RWPE2 (cell line): Measurements from ENCODE around the gene OR4D1.

Source experiments
- ATAC-seq: fragments of 200-7000 bp; cut with Tn5 transposase; 3 replicates; pipeline ENCODE4 v1.9.1; 2021; ENCODE audit warnings: low read depth
- DNase-seq: peaks from one replicate; pipeline ENCODE4 v3.0.0-alpha.2; 2020; ENCODE audit warnings: low spot score
- H3K27ac ChIP-seq: fragments of 450-650 bp; 2 replicates; pipeline ENCODE4 v1.5.1; 2017; ENCODE audit warnings: mild to moderate bottlenecking; ENCODE audit not compliant: poor library complexity, severe bottlenecking
- H3K27me3 ChIP-seq: fragments of 250-450 bp; sonication (Bioruptor Pico); 2 replicates; pipeline ENCODE4 v1.5.1; 2021; ENCODE audit warnings: mild to moderate bottlenecking, moderate library complexity; ENCODE audit not compliant: insufficient read depth, poor library complexity, severe bottlenecking
- H3K36me3 ChIP-seq: fragments of 250-450 bp; sonication (Bioruptor Pico); 2 replicates; pipeline ENCODE4 v1.5.1; 2020; ENCODE audit warnings: low read depth, mild to moderate bottlenecking, moderate library complexity
- H3K4me1 ChIP-seq: fragments of 250-450 bp; sonication (Bioruptor Pico); 2 replicates; pipeline ENCODE4 v1.5.1; 2021; ENCODE audit warnings: mild to moderate bottlenecking, moderate library complexity; ENCODE audit not compliant: insufficient read depth, poor library complexity, severe bottlenecking
- H3K4me3 ChIP-seq: fragments of 250-450 bp; sonication (Bioruptor Pico); 2 replicates; pipeline ENCODE4 v1.5.1; 2021; ENCODE audit warnings: mild to moderate bottlenecking, moderate library complexity; ENCODE audit not compliant: severe bottlenecking
- H3K9me3 ChIP-seq: fragments of 250-450 bp; sonication (Bioruptor Pico); 2 replicates; pipeline ENCODE4 v1.5.1; 2021; ENCODE audit warnings: mild to moderate bottlenecking, moderate library complexity; ENCODE audit not compliant: severe bottlenecking
- TF ChIP-seq, protein P1 (sequence below): fragments of 450-650 bp; IDR thresholded peaks from one replicate; pipeline ENCODE4 v1.5.1; 2017; ENCODE audit warnings: mild to moderate bottlenecking, moderate library complexity; ENCODE audit not compliant: poor library complexity, severe bottlenecking

The OR4D1 gene

DNA sequence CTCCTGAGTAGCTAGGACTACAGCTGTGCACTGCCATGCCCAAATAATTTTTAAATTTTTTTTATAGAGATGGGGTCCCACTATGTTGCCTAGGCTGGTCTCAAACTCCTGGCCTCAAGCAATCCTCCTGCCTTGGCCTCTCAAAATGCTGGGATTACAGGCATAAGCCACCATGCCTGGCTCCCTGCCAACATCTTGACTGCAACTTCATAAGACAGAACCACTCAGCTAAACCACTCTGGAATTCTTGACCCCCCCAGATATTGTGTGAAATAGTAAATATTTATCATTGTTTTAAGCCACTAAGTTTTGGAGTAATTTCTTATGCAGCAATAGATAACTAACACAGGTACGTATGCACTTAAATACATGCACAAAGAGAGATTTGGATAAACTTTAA is 39.0 kb upstream of the OR4D1 start:
- Histone ChIP-seq H3K9me3 (peaks cover 1% of the 10 kb centered on the region), H3K36me3 (no peaks in the 10 kb centered on the region), H3K27me3 (no peaks in the 10 kb centered on the region), H3K4me1 (no peaks in the 10 kb centered on the region), H3K27ac (no peak overlapping the region), H3K4me3 (no peak overlapping the region)
- ATAC-seq (no peak), DNase-seq (no peak)
- TF ChIP-seq, protein P1, sequence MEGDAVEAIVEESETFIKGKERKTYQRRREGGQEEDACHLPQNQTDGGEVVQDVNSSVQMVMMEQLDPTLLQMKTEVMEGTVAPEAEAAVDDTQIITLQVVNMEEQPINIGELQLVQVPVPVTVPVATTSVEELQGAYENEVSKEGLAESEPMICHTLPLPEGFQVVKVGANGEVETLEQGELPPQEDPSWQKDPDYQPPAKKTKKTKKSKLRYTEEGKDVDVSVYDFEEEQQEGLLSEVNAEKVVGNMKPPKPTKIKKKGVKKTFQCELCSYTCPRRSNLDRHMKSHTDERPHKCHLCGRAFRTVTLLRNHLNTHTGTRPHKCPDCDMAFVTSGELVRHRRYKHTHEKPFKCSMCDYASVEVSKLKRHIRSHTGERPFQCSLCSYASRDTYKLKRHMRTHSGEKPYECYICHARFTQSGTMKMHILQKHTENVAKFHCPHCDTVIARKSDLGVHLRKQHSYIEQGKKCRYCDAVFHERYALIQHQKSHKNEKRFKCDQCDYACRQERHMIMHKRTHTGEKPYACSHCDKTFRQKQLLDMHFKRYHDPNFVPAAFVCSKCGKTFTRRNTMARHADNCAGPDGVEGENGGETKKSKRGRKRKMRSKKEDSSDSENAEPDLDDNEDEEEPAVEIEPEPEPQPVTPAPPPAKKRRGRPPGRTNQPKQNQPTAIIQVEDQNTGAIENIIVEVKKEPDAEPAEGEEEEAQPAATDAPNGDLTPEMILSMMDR = no peak

DNA sequence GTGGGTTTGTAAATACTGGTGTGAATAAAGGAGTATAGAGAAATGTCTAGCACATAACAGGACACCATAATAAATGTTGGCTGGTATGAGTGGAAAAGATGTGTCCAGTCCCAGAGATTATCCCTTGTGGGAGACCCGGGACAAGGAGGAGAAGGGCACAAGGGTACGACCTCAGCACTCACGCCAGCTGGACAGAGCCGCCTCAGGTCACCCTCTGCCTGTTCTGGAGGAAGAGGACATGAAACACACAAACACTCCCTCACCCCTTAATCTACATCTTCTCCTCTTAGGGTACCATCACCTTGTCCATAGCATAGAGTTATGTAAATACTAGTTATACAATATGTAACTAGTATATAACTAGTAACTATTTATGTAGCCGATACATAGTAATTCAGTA is 38.2 kb upstream of the OR4D1 start:
- no peak for ATAC-seq
- Histone ChIP-seq H3K9me3 (peaks cover 1% of the 10 kb centered on the region), H3K4me1 (no peaks in the 10 kb centered on the region), H3K27ac (no peak overlapping the region), H3K4me3 (no peak overlapping the region), H3K27me3 (no peaks in the 10 kb centered on the region), H3K36me3 (no peaks in the 10 kb centered on the region)
- TF ChIP-seq, protein P1 = no peak
- no peak for DNase-seq

DNA sequence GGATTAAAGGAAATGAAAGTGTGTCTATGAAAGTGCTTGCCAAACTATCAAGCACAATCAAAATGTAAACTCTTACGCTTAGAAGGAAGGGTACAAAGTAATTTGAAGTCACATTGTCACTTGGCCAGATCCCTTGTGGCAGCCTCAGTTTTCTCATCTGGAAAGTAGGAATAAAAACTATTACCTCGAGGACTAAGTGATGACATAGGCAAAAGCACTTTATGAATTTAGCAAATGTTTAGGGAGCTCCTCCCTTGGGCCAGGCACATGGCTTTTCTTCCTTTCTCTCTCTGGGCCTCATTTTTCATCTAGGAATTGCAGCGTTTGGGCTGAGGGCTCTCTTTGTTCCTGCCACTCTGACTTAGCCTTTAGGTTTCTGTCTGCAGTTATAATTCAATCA is 36.5 kb upstream of the OR4D1 start:
- DNase-seq (no peak), ATAC-seq (no peak)
- no peak overlapping the region for H3K4me3 ChIP-seq
- no peaks in the 10 kb centered on the region for H3K36me3 ChIP-seq
- no peak overlapping the region for H3K27ac ChIP-seq
- H3K27me3 ChIP-seq = no peaks in the 10 kb centered on the region
- H3K9me3 ChIP-seq = peaks cover 1% of the 10 kb centered on the region
- TF ChIP-seq, protein P1 = no peak
- H3K4me1 ChIP-seq = no peaks in the 10 kb centered on the region

DNA sequence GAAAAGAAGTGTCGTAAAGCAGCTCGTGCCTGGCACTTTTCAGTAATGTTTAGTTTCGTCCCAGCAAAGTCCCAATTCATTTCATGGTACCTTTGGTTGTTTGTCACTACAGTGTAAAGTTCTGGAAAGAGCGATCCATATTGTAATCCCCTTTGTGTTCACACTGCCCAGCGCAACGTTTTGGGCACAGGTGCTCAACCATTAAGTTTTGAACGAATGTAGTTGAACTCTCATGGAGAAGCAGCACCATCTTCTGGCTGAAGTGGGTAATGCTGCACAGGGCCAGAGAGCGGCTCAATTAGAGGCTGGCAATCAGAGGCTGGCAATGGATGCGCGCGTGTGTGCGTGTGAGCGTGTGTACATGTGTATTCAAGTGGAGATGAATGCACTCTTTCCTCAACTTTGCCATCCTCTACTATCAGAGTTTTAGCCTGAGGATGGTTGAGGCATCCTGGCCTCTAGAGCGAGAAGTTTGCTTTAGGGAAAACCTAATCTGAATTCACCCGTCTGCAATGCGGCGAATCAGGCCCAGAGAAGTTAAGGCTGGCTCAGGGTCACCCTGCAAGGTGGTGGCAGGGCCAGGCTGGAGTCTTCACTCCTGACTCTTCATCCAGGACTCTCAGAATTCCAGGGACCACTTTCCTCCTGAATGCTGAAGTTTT is 35.1 kb upstream of the OR4D1 start:
- Histone ChIP-seq H3K36me3 (no peaks in the 10 kb centered on the region), H3K4me3 (no peak overlapping the region), H3K27ac (no peak overlapping the region), H3K4me1 (no peaks in the 10 kb centered on the region), H3K27me3 (no peaks in the 10 kb centered on the region), H3K9me3 (no peaks in the 10 kb centered on the region)
- TF ChIP-seq, protein P1 = peak; percentile 95
- ATAC-seq (peak; percentile 66), DNase-seq (no peak)

DNA sequence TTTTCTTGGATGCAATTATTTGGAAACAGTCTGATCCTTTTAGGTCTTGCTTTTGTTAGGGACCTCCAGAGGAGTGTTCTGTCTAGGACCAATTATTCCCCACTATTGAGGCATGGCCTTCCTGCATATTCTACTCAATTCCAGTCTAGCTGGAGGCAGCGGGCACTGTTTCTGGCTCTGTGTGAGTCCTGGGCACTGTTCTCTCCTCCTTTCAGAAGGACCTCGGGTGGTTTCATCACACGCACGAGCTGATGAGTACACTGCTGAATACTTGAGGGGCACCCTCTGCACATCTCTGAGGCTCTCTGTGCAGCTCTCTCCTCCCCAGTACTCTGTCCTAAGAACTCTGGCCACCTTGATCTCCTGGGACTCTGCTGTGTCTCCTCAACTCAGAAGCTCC is 34.2 kb upstream of the OR4D1 start:
- Histone ChIP-seq H3K27ac (no peak overlapping the region), H3K4me1 (no peaks in the 10 kb centered on the region), H3K36me3 (no peaks in the 10 kb centered on the region), H3K9me3 (no peaks in the 10 kb centered on the region), H3K4me3 (no peak overlapping the region), H3K27me3 (no peaks in the 10 kb centered on the region)
- ATAC-seq (no peak), DNase-seq (no peak)
- TF ChIP-seq, protein P1 = no peak
